Neuron (in vitro differentiated cells): Measurements from ENCODE around the gene CYP27C1.

Experiments used
- H2AFZ ChIP-seq: one replicate; pipeline ENCODE4 v1.6.1; 2013; ENCODE audit warnings: low read depth, mild to moderate bottlenecking, inconsistent platforms, low read length, moderate library complexity
- H3K27me3 ChIP-seq: one replicate; pipeline ENCODE4 v1.6.1; 2013; ENCODE audit warnings: low read length; ENCODE audit not compliant: insufficient read depth
- H3K36me3 ChIP-seq: one replicate; pipeline ENCODE4 v1.6.1; 2013; ENCODE audit warnings: low read length; ENCODE audit not compliant: insufficient read depth
- H3K4me1 ChIP-seq: one replicate; pipeline ENCODE4 v1.6.1; 2013; ENCODE audit warnings: low read length; ENCODE audit not compliant: insufficient read depth
- H3K4me3 ChIP-seq: 2 replicates; pipeline ENCODE4 v1.5.1; 2013; ENCODE audit warnings: mild to moderate bottlenecking, low read length, moderate library complexity
- H3K9me3 ChIP-seq: one replicate; pipeline ENCODE4 v1.6.1; 2013; ENCODE audit warnings: low read length

Gene CYP27C1

DNA sequence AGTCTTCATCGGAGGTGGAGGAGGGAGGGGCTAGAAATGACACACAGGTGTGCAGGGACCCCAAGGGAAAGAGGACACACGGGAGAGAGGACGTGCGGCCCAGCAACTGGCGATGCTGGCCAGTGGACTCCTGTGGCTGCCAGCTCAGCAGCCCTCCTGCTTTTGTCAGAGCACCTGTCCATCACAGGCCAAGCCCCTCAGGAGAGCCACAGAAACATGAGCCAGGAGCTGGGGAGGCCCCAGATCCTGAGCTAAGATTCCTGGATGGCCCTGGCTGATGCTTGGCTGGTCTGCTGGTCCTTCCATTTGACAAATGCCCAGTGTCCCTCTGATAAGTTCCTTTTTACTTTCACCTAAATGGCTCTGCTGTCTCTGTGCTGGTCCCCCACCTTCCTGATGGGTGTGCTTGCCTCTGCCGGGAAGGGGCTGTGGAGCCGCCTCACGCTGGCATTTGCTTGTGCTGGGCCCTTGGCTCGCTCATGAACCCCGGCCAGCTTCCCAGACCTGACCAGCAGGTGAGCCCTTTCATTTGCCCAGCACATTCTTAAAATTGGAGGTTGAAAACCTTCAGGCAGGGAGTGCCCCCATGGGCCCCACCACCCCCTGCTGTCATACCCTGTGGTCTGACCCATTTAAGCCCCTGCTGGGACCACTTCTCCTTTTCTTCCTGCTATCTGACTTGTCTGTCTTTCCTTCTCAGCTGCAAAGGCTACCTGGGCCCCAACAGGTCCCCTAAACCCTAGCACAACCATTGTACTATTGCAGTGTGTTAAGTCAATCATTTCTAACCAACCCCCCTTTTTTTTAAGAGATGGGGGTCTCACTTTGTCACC is 37.3 kb downstream of the CYP27C1 start:
- H2AFZ ChIP-seq, result no peak overlapping the region
- H3K27me3 ChIP-seq, result no peaks in the 10 kb centered on the region
- no peaks in the 10 kb centered on the region for H3K4me1 ChIP-seq
- peaks cover 2% of the 10 kb centered on the region for H3K9me3 ChIP-seq
- H3K4me3 ChIP-seq, result no peak overlapping the region
- H3K36me3 ChIP-seq, result peaks cover 11% of the 10 kb centered on the region

DNA sequence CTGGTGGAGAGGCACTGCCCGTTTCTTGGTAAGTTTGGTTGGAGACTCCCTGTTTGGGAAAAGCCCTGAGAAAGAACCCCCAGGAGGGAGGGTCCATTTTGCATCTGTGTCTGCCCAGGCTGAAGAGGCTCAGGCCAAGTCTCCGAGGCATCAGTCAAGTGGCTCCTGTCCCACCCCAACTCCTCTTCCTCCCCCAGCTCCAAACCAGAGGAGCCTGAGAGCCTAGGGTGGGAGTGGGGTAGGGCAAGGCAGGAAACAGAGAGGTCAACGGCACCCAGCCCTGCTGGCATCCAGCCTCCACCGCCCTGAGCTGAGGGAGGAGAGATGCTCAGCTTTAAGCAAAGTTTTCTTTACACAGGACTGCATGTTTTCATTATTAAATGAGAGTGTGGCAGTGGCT is 38.2 kb downstream of the CYP27C1 start:
- Histone ChIP-seq H3K36me3 (peaks cover 4% of the 10 kb centered on the region), H3K4me1 (no peaks in the 10 kb centered on the region), H3K27me3 (no peaks in the 10 kb centered on the region), H3K9me3 (peaks cover 2% of the 10 kb centered on the region), H2AFZ (no peak overlapping the region), H3K4me3 (no peak overlapping the region)

DNA sequence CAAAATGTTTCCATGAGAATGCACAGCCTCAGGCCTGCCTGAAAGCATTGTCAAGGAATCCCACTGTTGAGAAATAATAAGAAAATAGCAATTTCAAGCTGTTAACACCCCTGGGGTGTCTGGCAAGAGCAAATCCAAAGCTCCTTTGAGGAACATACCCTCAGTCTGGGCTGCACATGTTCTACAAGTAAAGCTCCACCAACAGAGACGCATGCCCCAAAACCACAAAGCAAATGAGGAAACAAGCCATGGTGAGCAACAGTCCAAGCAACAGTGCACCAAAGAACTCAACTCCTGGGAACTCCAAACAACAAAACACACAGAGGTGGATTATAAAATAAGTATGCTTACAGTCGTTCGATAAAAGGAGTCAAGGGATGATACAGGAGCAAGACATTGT is 40.3 kb downstream of the CYP27C1 start:
- Histone ChIP-seq H3K4me3 (no peak overlapping the region), H3K36me3 (no peaks in the 10 kb centered on the region)

GRCh38 chr2:127177617-127178263 is 42.4 kb downstream of the CYP27C1 start:
- Histone ChIP-seq H3K4me1 (no peaks in the 10 kb centered on the region), H3K27me3 (no peaks in the 10 kb centered on the region), H3K9me3 (peaks cover 2% of the 10 kb centered on the region), H3K36me3 (no peaks in the 10 kb centered on the region), H2AFZ (no peak overlapping the region), H3K4me3 (no peak overlapping the region)

More for the DNA sequence above, 40.3 kb downstream of the CYP27C1 start:
- Histone ChIP-seq H3K4me1 (no peaks in the 10 kb centered on the region), H2AFZ (no peak overlapping the region), H3K9me3 (peaks cover 2% of the 10 kb centered on the region), H3K27me3 (no peaks in the 10 kb centered on the region)

- Histone ChIP-seq H3K4me3 (no peak overlapping the region), H3K9me3 (peaks cover 2% of the 10 kb centered on the region), H3K36me3 (no peaks in the 10 kb centered on the region), H2AFZ (no peak overlapping the region), H3K27me3 (no peaks in the 10 kb centered on the region), H3K4me1 (no peaks in the 10 kb centered on the region)
These were observed 43.5 kb downstream of the CYP27C1 start for GRCh38 chr2:127176371-127177311.

DNA sequence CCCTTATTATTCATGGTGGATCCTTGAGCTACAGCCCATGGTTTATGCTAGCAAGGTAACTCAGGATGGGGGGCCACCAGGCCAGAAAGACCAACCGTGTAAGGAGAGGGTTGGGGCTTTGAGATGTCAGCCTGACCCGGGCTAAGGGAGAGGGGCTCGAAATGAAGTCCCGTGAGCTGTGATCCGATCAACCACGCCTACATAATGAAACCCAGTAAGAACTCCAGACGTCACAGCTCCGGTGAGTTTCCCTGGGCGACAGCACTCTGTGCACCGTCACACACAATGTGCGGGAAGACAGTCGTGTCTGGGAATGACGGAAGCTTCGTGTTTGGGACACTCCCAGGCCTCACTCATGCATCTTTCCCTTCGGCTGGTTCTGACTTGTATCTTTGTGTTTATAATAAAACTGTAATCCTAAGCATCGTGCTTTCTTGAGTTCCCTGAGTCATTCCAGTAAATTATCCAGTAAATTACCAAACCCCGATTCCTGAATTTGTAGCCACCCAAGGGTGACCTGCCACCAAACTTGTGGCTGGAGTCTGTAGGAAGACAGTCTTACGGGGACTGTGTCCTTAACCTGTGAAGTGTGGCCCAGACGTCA is 44.2 kb downstream of the CYP27C1 start:
- Histone ChIP-seq H3K4me3 (no peak overlapping the region), H3K4me1 (no peaks in the 10 kb centered on the region), H3K27me3 (no peaks in the 10 kb centered on the region), H3K9me3 (peaks cover 2% of the 10 kb centered on the region), H3K36me3 (no peaks in the 10 kb centered on the region), H2AFZ (no peak overlapping the region)

DNA sequence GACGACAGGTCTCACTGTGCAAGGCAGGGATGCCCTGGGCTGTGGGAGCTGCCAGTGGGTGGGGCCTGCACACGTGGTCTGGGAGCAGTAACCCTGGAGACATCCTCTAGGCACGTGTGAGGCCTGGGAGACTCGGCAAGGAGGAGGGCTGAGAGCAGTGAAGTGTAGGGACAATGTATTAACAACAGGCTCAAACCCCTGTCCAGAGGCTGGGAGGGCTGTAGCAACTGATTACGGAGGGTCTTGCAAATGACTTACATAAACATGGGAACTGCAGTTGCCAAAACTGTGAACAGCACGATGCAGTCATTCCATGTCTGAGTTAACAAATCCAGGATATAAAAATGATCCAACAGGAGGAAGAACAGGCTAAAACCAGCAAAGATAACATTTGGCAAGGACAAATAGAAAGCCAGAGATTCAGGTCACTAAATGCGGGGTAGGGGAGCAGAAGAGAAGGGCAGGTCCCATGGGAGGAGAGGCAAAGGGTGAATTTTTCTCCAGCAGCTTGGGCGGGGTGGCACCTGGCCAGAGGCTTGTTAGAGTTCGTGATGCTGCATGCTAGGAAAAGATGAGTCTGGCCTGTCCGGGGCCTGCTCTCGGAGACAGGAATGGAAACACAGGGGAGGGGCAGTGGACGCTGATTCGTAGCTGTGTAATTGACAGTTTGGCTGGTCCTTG is 44.9 kb downstream of the CYP27C1 start:
- Histone ChIP-seq H3K27me3 (no peaks in the 10 kb centered on the region), H2AFZ (no peak overlapping the region), H3K4me1 (no peaks in the 10 kb centered on the region), H3K36me3 (no peaks in the 10 kb centered on the region), H3K4me3 (no peak overlapping the region), H3K9me3 (peaks cover 2% of the 10 kb centered on the region)

DNA sequence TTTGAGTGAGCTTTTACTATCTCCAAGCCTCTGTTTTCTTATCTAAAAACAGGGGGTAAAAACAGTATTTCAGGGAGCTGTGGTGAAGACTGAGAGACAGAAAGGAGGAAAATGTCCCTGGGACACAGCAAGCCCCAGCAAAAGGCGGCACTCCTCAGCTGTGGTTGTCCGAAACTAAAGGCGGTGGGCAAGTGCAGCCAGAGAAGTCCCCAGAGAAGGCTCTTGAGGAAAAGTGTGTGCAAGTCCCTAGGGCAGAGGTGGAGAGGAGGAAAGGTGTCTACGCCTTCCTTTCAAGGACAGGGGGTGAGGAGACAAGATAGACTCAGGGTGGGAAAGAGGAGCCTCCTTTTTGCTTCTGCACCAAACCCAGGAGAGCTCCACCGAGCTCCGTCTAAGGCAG is 45.5 kb downstream of the CYP27C1 start:
- no peaks in the 10 kb centered on the region for H3K4me1 ChIP-seq
- no peak overlapping the region for H3K4me3 ChIP-seq
- no peaks in the 10 kb centered on the region for H3K27me3 ChIP-seq
- no peaks in the 10 kb centered on the region for H3K36me3 ChIP-seq
- peaks cover 2% of the 10 kb centered on the region for H3K9me3 ChIP-seq
- H2AFZ ChIP-seq, result no peak overlapping the region

- H3K27me3 ChIP-seq, result no peaks in the 10 kb centered on the region
- no peaks in the 10 kb centered on the region for H3K4me1 ChIP-seq
- H3K4me3 ChIP-seq, result no peak overlapping the region
- H3K9me3 ChIP-seq, result peaks cover 2% of the 10 kb centered on the region
- H2AFZ ChIP-seq, result no peak overlapping the region
- H3K36me3 ChIP-seq, result no peaks in the 10 kb centered on the region
These were observed 46.0 kb downstream of the CYP27C1 start for GRCh38 chr2:127174136-127174535.

DNA sequence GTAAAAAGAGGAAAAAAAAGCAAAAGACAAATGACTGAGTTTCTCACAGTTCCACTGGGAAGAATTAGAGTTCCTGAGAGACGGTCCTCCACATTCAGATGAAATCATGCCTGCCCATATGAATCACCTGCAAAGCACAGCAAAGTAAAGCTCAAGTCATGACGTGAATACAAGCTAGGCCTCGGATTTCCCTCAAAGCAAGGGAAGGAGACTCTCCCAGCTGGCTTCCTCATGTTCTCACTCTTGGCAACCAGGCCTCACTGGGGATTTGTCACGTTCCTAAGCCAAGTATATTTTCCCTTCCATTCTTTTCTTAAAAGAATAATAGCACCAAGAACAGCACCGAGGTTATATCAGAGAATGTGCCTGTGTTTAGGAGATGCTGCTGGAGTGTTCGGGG is 47.0 kb downstream of the CYP27C1 start:
- no peaks in the 10 kb centered on the region for H3K27me3 ChIP-seq
- H2AFZ ChIP-seq, result no peak overlapping the region
- H3K4me1 ChIP-seq, result no peaks in the 10 kb centered on the region
- H3K4me3 ChIP-seq, result no peak overlapping the region
- no peaks in the 10 kb centered on the region for H3K36me3 ChIP-seq
- H3K9me3 ChIP-seq, result no peaks in the 10 kb centered on the region

- no peaks in the 10 kb centered on the region for H3K4me1 ChIP-seq
- no peak overlapping the region for H3K4me3 ChIP-seq
- no peaks in the 10 kb centered on the region for H3K27me3 ChIP-seq
- no peak overlapping the region for H2AFZ ChIP-seq
- no peaks in the 10 kb centered on the region for H3K36me3 ChIP-seq
- H3K9me3 ChIP-seq, result no peaks in the 10 kb centered on the region
These were observed 47.8 kb downstream of the CYP27C1 start for GRCh38 chr2:127172306-127172705.

DNA sequence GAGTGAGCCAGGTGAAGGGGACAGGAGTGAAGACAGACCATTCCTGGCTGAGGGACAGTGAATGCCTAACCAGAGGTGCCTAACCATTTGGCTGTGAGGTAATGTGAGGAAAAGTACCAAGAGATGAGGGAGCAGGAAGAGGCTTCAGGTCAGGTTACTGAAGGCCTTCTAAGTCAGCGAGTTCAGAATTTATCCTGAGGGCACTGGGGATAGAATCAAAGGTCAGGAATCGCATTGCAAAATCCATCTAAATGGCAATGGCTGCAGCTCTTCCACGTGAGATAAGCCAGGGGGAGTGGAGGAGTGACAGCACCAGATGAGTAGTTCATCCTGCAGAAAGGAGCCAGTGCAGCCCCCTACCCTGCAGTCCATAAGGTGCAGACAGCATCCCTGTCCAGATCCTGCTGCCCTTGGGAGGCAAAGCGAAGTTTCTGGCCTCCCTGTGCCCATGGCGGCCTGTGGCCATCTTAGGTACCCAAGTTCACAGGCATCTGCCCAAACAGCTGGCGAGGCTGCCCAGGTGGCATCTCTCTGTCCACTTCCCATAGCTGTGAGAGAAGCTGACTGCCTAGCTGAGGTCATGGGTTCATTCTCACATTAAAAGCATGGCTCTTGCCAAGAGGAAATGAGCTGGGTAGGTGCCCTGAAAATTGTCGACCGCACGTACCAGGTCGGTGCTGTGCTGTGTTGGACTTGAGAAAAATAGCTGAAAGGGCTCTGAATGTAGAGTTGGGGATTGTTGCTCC is 49.5 kb downstream of the CYP27C1 start:
- Histone ChIP-seq H3K9me3 (no peaks in the 10 kb centered on the region), H3K27me3 (no peaks in the 10 kb centered on the region), H2AFZ (no peak overlapping the region), H3K4me3 (no peak overlapping the region), H3K36me3 (no peaks in the 10 kb centered on the region), H3K4me1 (peaks cover 10% of the 10 kb centered on the region)
